ENCODE data around the gene RNF14.

RNF14 gene

DNA sequence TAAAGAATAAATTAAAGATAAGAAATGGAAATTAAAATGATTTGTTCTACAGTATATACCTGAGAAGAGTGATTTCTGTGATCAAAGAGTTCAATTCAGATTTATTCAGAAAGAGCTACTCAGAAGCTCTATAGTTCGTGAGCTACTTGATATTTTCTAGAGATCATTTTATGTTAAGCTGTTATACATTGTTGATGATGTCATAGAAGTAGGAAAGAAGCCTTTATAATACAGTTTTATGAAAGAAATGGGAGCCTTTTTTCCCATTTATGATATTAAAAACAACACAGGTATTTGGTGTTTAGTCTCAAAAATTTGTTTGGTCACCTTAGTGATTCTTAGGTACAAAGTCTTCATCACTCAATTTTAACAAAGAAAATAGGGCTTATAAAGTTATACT lies 20.8 kb downstream of the RNF14 start:
- no peaks in the 10 kb centered on the region for H3K9me3 Mint-ChIP-seq (ENCODE audit: low read depth)
- peaks cover 11% of the 10 kb centered on the region for H3K36me3 Mint-ChIP-seq
- no peak overlapping the region for H3K27ac Mint-ChIP-seq
- H3K27me3 Mint-ChIP-seq, result no peaks in the 10 kb centered on the region
- peaks cover 6% of the 10 kb centered on the region for H3K4me1 Mint-ChIP-seq (ENCODE audit: low read depth)
- no peak overlapping the region for H3K4me3 Mint-ChIP-seq

- Mint-ChIP-seq H3K36me3 (peaks cover 19% of the 10 kb centered on the region), H3K27ac (no peak overlapping the region), H3K4me3 (no peak overlapping the region), H3K27me3 (no peaks in the 10 kb centered on the region), H3K9me3 (ENCODE audit: low read depth) (no peaks in the 10 kb centered on the region), H3K4me1 (ENCODE audit: low read depth) (peaks cover 7% of the 10 kb centered on the region)
Measured at GRCh38 chr5:141992349-141992963, 23.6 kb downstream of the RNF14 start.

GRCh38 chr5:141994511-141995136 lies 25.7 kb downstream of the RNF14 start:
- H3K4me3 Mint-ChIP-seq, result no peak overlapping the region
- H3K9me3 Mint-ChIP-seq (ENCODE audit: low read depth), result no peaks in the 10 kb centered on the region
- H3K4me1 Mint-ChIP-seq (ENCODE audit: low read depth), result peaks cover 7% of the 10 kb centered on the region
- no peaks in the 10 kb centered on the region for H3K27me3 Mint-ChIP-seq
- no peak overlapping the region for H3K27ac Mint-ChIP-seq
- peaks cover 17% of the 10 kb centered on the region for H3K36me3 Mint-ChIP-seq

DNA sequence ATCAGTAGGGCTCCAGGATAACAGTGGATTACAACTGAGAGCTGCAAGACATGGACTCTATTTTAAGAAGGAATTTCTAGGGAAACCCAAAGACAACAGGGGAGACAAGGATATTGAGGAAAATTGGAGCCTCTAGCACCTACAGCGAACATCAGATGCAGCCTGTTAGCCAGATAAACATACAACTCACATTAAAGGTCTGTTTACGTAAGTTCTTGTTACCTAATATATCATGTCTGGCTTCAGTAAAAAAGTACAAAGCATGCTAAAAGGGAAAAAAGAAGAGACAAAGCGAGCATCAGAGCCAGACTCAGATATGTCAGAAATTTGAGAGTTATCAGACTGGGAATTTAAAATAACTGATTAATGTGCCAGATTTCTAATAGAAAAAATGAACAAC lies 26.8 kb downstream of the RNF14 start:
- H3K4me3 Mint-ChIP-seq, result no peak overlapping the region
- no peaks in the 10 kb centered on the region for H3K27me3 Mint-ChIP-seq
- H3K9me3 Mint-ChIP-seq (ENCODE audit: low read depth), result no peaks in the 10 kb centered on the region
- H3K36me3 Mint-ChIP-seq, result peaks cover 17% of the 10 kb centered on the region
- H3K27ac Mint-ChIP-seq, result peak overlapping the region; percentile 50
- H3K4me1 Mint-ChIP-seq (ENCODE audit: low read depth), result peaks cover 10% of the 10 kb centered on the region

DNA sequence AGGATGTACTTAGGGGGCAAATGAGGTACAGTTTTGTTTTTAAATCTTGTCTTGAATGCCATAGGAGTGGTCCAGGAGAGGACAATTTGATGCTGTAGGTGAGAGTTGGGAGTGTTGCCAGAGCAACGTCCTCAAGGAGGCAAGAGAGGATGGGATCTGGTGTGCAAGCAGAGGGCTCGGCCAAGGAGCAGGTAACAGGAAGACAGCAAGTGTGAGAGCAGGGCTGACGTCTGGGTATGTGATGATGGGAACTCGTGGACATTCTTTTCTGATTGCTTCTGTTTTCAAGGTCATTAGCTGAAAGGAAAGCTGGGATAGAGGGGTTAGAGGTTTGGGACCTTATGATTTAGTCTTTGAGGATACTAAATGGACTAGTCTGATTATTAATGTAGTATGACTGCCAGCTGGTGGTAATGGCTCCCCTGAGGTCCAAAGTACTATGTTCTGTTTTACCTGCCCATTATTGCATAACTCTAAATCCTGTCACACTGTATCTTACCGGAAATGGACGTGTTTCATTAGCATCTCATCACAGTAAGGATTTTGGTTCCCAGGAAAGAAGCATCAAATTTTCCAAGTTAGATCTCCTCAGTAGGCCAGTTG lies 28.6 kb downstream of the RNF14 start:
- no peaks in the 10 kb centered on the region for H3K9me3 Mint-ChIP-seq (ENCODE audit: low read depth)
- H3K27me3 Mint-ChIP-seq, result no peaks in the 10 kb centered on the region
- H3K36me3 Mint-ChIP-seq, result peaks cover 19% of the 10 kb centered on the region
- H3K4me3 Mint-ChIP-seq, result no peak overlapping the region
- peak overlapping the region; percentile 36 for H3K27ac Mint-ChIP-seq
- peaks cover 15% of the 10 kb centered on the region for H3K4me1 Mint-ChIP-seq (ENCODE audit: low read depth)

DNA sequence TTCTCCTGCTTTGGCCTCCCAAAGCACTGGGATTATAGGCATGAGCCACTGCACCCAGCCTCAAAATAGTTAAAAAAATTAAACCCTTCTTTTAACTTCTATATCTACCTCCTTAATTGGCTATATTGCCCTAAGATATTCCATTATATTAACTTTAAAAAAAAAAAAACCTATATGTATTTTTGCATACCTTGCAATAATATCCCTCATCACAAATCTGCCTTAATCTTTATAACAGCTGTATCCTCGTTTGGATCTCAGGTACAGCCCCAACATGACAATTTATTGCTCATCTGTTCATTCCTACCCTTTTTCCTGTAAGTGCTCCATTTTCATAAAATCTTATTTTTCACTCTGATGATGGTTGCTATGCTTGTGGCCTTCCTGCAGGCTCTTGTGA lies 31.3 kb downstream of the RNF14 start:
- peaks cover 19% of the 10 kb centered on the region for H3K36me3 Mint-ChIP-seq
- peak overlapping the region; percentile 75 for H3K27ac Mint-ChIP-seq
- H3K27me3 Mint-ChIP-seq, result no peaks in the 10 kb centered on the region
- no peak overlapping the region for H3K4me3 Mint-ChIP-seq
- H3K4me1 Mint-ChIP-seq (ENCODE audit: low read depth), result peaks cover 30% of the 10 kb centered on the region
- H3K9me3 Mint-ChIP-seq (ENCODE audit: low read depth), result no peaks in the 10 kb centered on the region

- Mint-ChIP-seq H3K4me1 (ENCODE audit: low read depth) (peaks cover 37% of the 10 kb centered on the region), H3K36me3 (peaks cover 18% of the 10 kb centered on the region), H3K27ac (peak overlapping the region; percentile 75), H3K4me3 (no peak overlapping the region), H3K27me3 (no peaks in the 10 kb centered on the region), H3K9me3 (ENCODE audit: low read depth) (no peaks in the 10 kb centered on the region)
Measured at GRCh38 chr5:142000704-142001484, 32.0 kb downstream of the RNF14 start.

GRCh38 chr5:142003266-142003800 lies 34.4 kb downstream of the RNF14 start:
- Mint-ChIP-seq H3K4me1 (ENCODE audit: low read depth) (peaks cover 61% of the 10 kb centered on the region), H3K9me3 (ENCODE audit: low read depth) (no peaks in the 10 kb centered on the region), H3K4me3 (no peak overlapping the region), H3K36me3 (peaks cover 24% of the 10 kb centered on the region), H3K27me3 (no peaks in the 10 kb centered on the region), H3K27ac (peak overlapping the region; percentile 80)

DNA sequence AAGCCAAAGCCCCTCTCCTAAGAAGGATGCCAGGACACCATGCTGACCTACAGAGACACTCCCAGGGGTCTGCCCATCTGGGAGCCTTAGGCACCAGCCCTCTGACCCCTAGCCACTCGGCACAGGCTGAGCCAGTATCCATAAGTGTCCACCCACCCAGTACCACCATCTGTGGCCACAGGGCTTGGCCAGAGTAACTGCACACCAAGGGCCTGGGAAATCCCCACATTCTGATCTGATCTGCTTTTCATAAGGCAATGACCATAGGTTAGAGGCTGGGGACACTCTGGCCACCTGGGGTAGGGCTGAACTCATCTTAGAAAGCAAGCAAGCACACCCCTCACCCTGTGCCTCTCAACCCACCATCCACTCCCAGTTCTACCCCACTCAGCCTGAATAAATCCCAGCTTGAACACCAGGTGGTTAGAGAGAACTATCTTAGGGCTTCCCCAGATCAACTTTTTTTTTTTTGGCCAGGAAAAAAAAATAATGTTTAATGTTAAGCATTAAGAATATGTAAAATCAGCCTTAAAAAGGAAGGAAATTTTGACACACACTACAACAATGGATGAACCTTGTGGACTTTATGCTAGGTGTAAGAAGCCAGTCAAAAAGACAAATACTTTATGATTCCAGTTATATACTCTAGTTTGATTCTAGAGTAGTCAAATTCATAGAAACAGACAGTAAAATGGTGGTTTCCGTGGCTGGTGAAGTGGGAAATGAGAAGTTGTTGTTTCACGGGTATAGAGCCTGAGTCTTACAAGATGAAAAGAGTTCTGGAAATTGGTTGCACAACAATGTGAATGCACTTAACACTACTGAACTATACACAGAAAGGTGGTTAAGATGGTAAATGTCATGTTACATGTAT lies 37.7 kb downstream of the RNF14 start:
- H3K27ac Mint-ChIP-seq, result peak overlapping the region; percentile 98
- H3K36me3 Mint-ChIP-seq, result peaks cover 26% of the 10 kb centered on the region
- H3K4me1 Mint-ChIP-seq (ENCODE audit: low read depth), result peaks cover 78% of the 10 kb centered on the region
- H3K27me3 Mint-ChIP-seq, result no peaks in the 10 kb centered on the region
- H3K9me3 Mint-ChIP-seq (ENCODE audit: low read depth), result no peaks in the 10 kb centered on the region
- H3K4me3 Mint-ChIP-seq, result peak overlapping the region; percentile 86

DNA sequence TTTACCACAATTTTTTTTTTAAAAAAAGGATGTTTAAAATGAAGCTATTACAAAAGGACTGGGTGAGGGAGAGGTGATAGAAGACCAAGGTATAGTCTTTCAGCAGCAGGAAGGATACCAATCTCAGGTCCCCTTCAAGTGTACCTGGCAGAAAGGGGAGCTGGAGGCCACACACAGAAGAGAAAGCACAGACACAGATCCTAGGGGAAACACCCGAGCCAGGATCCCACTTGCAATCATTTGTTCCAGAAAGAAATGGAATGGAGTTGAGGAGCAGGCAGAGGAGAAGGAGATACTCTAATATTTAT lies 38.3 kb downstream of the RNF14 start:
- Mint-ChIP-seq H3K4me1 (ENCODE audit: low read depth) (peaks cover 81% of the 10 kb centered on the region), H3K27ac (peak overlapping the region; percentile 98), H3K27me3 (no peaks in the 10 kb centered on the region), H3K9me3 (ENCODE audit: low read depth) (no peaks in the 10 kb centered on the region), H3K36me3 (peaks cover 26% of the 10 kb centered on the region), H3K4me3 (peak overlapping the region; percentile 86)

- peak overlapping the region; percentile 98 for H3K27ac Mint-ChIP-seq
- H3K27me3 Mint-ChIP-seq, result no peaks in the 10 kb centered on the region
- no peaks in the 10 kb centered on the region for H3K9me3 Mint-ChIP-seq (ENCODE audit: low read depth)
- peak overlapping the region; percentile 46 for H3K4me3 Mint-ChIP-seq
- H3K4me1 Mint-ChIP-seq (ENCODE audit: low read depth), result peaks cover 82% of the 10 kb centered on the region
- H3K36me3 Mint-ChIP-seq, result peaks cover 25% of the 10 kb centered on the region
Measured at GRCh38 chr5:142008813-142009212, 39.9 kb downstream of the RNF14 start.

DNA sequence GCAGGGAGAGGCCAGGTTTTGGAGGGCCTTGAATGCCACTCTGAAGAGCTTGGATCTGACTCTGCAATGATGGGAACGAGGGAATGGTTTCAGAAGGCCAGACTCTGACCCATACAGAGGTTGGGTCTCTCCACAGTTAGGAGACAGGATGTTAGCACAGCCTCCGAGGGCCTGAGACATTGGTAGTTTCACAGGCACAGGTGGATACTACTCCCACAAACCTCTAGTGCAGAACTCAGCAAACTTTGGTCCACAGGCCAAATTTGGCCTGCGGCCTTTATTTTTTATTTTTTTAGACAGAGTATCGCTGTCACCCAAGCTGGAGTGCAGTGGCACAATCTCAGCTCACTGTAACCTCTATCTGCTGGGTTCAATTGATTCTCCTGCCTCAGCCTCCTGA lies 41.0 kb downstream of the RNF14 start:
- no peak overlapping the region for H3K4me3 Mint-ChIP-seq

GRCh38 chr5:142011572-142012185 lies 42.8 kb downstream of the RNF14 start:
- peak overlapping the region; percentile 92 for H3K4me3 Mint-ChIP-seq
- H3K4me1 Mint-ChIP-seq (ENCODE audit: low read depth), result peaks cover 85% of the 10 kb centered on the region
- H3K9me3 Mint-ChIP-seq (ENCODE audit: low read depth), result no peaks in the 10 kb centered on the region
- no peaks in the 10 kb centered on the region for H3K27me3 Mint-ChIP-seq
- H3K36me3 Mint-ChIP-seq, result peaks cover 17% of the 10 kb centered on the region
- H3K27ac Mint-ChIP-seq, result peak overlapping the region; percentile 94

More for the DNA sequence above, 41.0 kb downstream of the RNF14 start:
- Mint-ChIP-seq H3K27me3 (no peaks in the 10 kb centered on the region), H3K36me3 (peaks cover 22% of the 10 kb centered on the region), H3K4me1 (ENCODE audit: low read depth) (peaks cover 83% of the 10 kb centered on the region), H3K9me3 (ENCODE audit: low read depth) (no peaks in the 10 kb centered on the region), H3K27ac (peak overlapping the region; percentile 98)

Measured in activated naive CD8-positive, alpha-beta T cell (primary cell).